NCI-H526 (cell line): ENCODE data around the gene EEF1AKMT3.
"Not testable (repeated sequence)": the region's sequence is repeated elsewhere in the genome, so short reads cannot be mapped to it uniquely, and the experiment has no call there.

ENCODE experiments used
- DNase-seq, 2 experiments: peaks; one replicate each; lab custom pipeline; 2025; lab: John Stamatoyannopoulos, UW

EEF1AKMT3 gene

GRCh38 chr12:57765698-57766463 is 6.5 kb upstream of the EEF1AKMT3 start:
- DNase-seq, result peak in 1 of 2 experiments; percentile 27

GRCh38 chr12:57766464-57767304 is 5.7 kb upstream of the EEF1AKMT3 start, which contains the start of gene CYP27B1:
Gene CYP27B1, minus strand, starts transcription at chr12:57767078. Its CDS starts 37 bp downstream, at chr12:57767041.
- peak; percentile 18 to 28 for DNase-seq

- DNase-seq, result no peak
Observed at GRCh38 chr12:57767305-57767698, 5.1 kb upstream of the EEF1AKMT3 start.

GRCh38 chr12:57767876-57768275 is 4.5 kb upstream of the EEF1AKMT3 start:
- DNase-seq, result no peak

- no peak for DNase-seq
Observed at GRCh38 chr12:57769594-57769993, 2.8 kb upstream of the EEF1AKMT3 start.

- no peak for DNase-seq
Observed at GRCh38 chr12:57770734-57771133, 1.7 kb upstream of the EEF1AKMT3 start.

GRCh38 chr12:57771236-57771872 is 1.1 kb upstream of the EEF1AKMT3 start:
- peak in 1 of 2 experiments; percentile 92 for DNase-seq

GRCh38 chr12:57771873-57772428 is 463 bp upstream of the EEF1AKMT3 start, which contains the start of gene METTL1:
Gene METTL1, minus strand, starts transcription at chr12:57772105. Its CDS starts 22 bp downstream, at chr12:57772083.
- DNase-seq, result peak; percentile 94 to 98

GRCh38 chr12:57774634-57775033 is 2.2 kb downstream of the EEF1AKMT3 start:
- not testable (repeated sequence) for DNase-seq

GRCh38 chr12:57775044-57775443 is 2.6 kb downstream of the EEF1AKMT3 start:
- no peak for DNase-seq

- DNase-seq, result no peak
Observed at GRCh38 chr12:57775563-57776246, 3.3 kb downstream of the EEF1AKMT3 start.

GRCh38 chr12:57776247-57776587 is 3.8 kb downstream of the EEF1AKMT3 start:
- no peak for DNase-seq

- no peak for DNase-seq
Observed at GRCh38 chr12:57777367-57777766, 5.0 kb downstream of the EEF1AKMT3 start.

GRCh38 chr12:57777911-57778310 is 5.5 kb downstream of the EEF1AKMT3 start:
- no peak for DNase-seq

GRCh38 chr12:57779736-57780135 is 7.3 kb downstream of the EEF1AKMT3 start:
- DNase-seq, result no peak

GRCh38 chr12:57780284-57780897 is 8.0 kb downstream of the EEF1AKMT3 start:
- DNase-seq, result no peak

GRCh38 chr12:57781244-57781643 is 8.8 kb downstream of the EEF1AKMT3 start:
- DNase-seq, result no peak

- no peak for DNase-seq
Observed at GRCh38 chr12:57781801-57782200, 9.4 kb downstream of the EEF1AKMT3 start.

- DNase-seq, result no peak
Observed at GRCh38 chr12:57782243-57782607, 9.8 kb downstream of the EEF1AKMT3 start.

- DNase-seq, result peak; percentile 85 to 97
Observed at GRCh38 chr12:57782608-57783465, 10.4 kb downstream of the EEF1AKMT3 start, which contains the start of gene TSFM. Gene TSFM, plus strand, starts transcription at chr12:57782787. Its CDS starts 15 bp downstream, at chr12:57782802.
